HG03039 (cell line): ENCODE measurements around the gene GPR21.

ENCODE experiments used
- ATAC-seq: cut with Tn5 transposase; IDR thresholded peaks from one replicate; pipeline ENCODE4 v1.9.1; 2021; ENCODE audit warnings: mild to moderate bottlenecking, moderate library complexity; ENCODE audit not compliant: unreplicated experiment

The GPR21 gene

DNA sequence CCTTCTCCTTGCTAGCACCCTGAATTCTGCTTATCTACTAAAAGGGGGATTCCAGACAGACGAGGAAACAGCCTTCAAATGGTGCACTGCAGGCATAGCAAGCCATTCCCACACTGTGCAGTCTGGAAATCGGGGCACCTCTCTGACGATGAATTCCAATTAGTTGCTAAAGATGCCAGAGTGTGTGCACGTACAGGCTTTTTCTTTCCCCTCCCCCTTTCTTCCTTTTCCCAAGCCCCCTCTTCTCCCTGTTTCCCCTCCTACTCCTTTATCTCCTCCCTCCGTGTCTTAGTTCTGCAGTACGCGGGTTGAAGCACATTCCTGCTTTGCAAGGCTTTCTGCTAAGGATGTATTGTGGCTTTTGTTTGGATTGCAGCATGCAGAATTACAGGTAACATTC is at the start of gene GPR21:
Gene GPR21, plus strand, starts transcription at position 316 of the 400 bp plus-strand sequence. CDS start 900 bp downstream, outside the sequence.
- no peak for ATAC-seq

- no peak for ATAC-seq
These were observed 47.5 kb upstream of the GPR21 start for GRCh38 chr9:122986010-122986409.

- ATAC-seq, result no peak
These were observed 45.3 kb upstream of the GPR21 start for GRCh38 chr9:122988141-122988540.

- ATAC-seq, result no peak
These were observed 44.4 kb upstream of the GPR21 start for GRCh38 chr9:122988920-122989621.

DNA sequence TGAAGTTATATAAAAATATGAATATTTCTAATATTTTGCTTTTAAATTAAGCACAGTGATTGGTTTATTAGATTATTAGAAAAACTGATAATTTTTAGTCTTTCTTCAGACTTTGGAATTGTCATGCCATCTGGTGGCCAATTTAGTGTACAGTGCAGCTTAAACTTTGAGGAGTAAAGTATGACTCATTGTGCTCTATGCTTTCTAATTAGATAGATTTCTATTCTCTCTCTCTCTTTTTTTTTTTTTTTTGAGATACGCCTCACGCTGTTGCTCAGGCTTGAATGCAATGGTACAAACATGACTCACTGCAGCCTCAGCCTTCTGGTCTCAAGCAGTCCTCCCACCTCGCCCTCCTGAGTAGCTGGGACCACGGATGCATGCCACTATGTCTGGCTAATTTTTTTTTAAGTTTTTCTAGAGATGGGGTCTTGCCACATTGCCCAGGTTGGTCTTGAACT is 42.1 kb upstream of the GPR21 start:
- ATAC-seq, result no peak

- no peak for ATAC-seq
These were observed 36.9 kb upstream of the GPR21 start for GRCh38 chr9:122996586-122996985.

- no peak for ATAC-seq
These were observed 35.0 kb upstream of the GPR21 start for GRCh38 chr9:122998448-122998847.

DNA sequence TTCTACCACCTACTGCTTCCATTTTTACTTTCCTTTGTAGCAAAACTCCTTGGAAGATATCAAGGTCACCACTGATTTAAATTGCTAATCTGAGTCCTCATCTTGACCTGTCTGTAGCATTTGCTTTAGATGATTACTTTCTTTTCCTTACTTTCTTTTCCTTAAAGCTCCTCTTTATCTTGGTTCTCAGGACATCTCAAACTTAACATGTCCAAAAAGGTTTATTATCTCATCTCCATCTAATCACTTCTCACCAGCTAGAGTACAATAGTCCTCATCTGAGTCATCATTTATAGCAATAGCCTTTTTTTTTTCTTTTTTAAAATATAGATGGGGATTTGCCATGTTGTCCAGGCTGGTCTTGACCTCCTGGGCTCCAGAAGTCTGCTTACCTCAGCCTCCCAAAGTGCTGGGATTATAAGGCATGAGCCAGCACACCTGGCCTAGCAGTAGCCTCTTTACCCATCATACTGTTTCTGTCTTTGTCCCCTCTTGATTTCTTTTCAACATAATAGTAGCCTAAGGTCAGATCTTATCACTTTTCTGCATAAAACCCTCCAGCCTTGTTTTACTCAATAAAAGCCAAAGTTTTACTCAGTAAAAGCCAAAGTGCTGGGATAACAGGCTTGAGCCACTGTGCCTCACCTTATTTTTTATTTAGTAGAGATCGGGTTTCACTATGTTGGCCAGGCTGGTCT is 32.9 kb upstream of the GPR21 start:
- no peak for ATAC-seq

GRCh38 chr9:123002754-123003153 is 30.7 kb upstream of the GPR21 start:
- ATAC-seq, result no peak

- no peak for ATAC-seq
These were observed 30.0 kb upstream of the GPR21 start for GRCh38 chr9:123003466-123003865.

GRCh38 chr9:123005964-123006363 is 27.5 kb upstream of the GPR21 start:
- ATAC-seq, result no peak

- no peak for ATAC-seq
These were observed 26.2 kb upstream of the GPR21 start for GRCh38 chr9:123007269-123007668.

DNA sequence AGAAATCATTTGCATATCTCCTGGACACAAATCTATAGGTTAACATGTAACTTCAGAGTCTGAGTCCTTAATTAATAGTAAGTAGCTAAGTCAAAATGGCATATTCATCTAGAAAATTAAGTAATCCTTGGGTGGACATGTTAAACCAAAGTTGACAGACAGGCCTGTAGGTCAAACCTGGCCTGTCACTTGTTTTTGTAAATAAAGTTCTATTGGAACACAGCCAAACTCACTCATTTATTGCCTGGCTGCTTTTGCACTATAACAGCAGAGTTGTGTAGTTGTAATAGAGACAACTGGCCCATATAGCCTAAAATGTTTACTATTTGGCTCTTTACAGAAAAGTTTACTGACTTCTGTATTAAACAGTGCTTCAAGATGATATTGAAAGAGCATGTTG is 24.6 kb upstream of the GPR21 start:
- no peak for ATAC-seq

DNA sequence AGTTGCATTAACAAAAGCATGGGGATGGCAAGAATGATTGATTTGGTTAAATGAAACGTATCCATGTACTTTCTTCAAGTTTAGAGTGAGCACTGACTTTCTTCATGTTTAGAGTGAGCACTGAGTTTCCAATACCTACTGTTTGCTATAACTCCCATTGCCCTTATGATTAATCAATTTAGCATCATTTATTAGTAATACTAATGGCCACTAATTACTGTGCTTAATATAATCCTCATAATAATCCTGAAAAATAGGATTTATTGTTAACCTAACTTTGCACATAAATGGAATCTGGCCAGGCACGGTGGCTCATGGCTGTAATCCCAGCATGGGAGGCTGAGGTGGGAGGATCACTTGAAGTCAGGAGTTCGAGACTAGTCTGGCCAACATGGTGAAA is 22.1 kb upstream of the GPR21 start:
- ATAC-seq, result no peak

DNA sequence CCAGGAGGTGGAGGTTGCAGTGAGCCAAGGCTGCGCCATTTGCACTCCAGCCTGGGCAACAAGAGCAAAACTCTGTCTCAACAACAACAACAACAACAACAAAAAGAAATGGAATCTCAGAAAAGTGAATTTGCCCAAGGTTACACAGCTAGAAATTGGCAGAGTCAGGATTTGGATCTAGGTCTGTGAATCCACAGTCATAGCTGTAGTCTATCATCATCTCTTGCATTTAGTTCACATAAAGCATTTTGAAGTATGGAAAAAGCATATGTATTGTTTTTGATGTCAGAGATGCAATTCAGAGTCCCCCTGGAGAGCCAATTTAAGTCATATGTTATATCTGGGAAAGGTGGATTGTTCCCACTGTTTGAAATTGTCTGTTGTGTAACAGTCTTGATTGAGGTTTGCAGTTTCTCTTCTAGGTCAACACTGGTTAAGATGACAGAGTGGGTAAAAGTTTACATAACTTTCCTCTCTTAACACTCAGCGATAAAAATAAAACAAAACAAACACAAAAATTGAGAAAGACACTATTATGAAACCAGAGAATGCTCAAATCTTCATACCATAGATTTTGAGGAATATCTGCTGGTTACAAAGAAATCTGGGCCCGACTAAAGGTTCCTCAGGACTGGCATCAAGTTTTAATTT is 21.5 kb upstream of the GPR21 start:
- ATAC-seq, result no peak

DNA sequence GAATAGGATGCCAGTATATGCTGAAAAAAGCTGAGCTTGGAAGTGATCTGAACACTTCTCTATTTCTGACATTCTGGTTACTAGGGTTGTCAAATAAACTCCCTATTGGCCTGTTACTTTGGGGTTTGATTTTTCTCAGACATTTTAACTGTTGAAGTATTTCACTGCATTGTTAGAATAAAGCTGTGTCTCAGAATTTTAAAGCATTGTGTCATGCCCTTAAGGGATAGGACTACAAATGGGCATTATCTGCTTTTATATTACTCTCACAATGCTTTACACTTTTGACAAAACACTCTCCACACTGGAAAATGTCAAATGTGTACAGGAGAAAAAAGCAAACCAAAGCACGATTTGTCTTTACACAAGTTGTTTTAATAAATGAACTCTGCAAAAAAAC is 16.8 kb upstream of the GPR21 start:
- ATAC-seq, result no peak

- ATAC-seq, result no peak
These were observed 12.7 kb upstream of the GPR21 start for GRCh38 chr9:123020796-123021195.

- no peak for ATAC-seq
These were observed 7.0 kb upstream of the GPR21 start for GRCh38 chr9:123026425-123026824.

GRCh38 chr9:123027517-123027916 is 6.0 kb upstream of the GPR21 start:
- no peak for ATAC-seq

- ATAC-seq, result no peak
These were observed 5.3 kb upstream of the GPR21 start for GRCh38 chr9:123028136-123028535.

DNA sequence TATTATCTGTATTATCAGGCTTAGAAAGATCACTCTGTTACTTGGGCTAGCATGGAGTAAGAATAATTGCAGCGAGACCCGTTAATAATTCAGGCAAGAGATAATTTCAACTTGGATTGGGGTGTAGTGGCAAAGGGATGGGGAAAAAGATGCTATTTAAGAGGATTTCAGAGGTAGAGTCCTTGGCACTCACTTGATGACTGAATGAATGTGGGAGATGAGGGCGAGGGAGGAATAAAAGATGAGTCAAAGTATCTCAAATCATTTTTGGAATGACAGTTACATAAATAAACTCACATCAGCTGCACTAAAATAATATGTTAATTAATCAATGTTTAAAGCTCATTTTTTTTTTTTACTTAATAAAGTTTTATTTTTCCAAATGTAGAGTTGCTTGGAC is 4.5 kb upstream of the GPR21 start:
- no peak for ATAC-seq

DNA sequence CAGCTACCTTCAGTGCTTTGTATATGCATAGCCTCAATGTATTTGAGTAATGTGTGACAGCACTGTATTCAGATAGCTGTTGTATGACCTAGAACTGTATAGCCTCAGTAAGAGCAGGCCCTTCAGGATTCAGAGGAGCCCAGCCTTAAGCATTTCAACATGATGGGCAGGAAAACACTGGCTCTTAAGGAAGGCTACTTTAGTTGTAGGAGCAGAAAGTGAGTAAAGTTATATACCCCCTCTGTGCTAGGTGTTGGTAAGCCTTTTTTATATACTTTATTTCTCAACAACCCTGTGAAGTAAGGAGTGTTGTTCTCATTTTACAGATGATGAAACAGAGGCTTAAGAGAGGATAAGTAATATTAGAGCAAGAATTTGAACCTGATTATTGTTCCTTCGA is 1.5 kb upstream of the GPR21 start:
- ATAC-seq, result no peak
